Right lobe of liver (tissue), 6 donors: Measurements from ENCODE around the gene PLEKHA5. TPM values are rescaled to one million over a fixed set of nuclear protein-coding genes. Genes with fewer than 3 reads are reported as not detected.
A peak's percentile ranks its signal among the peaks of the same experiment; 100 is the strongest.

ENCODE experiments used
- ATAC-seq, 4 donors: fragments of 200-7000 bp; cut with Tn5 transposase; one replicate each; pipeline ENCODE4 v1.9.1; 2020; ENCODE audit warnings: mild to moderate bottlenecking in 4 of 4, moderate library complexity in 4 of 4
- DNase-seq, 3 donors: peaks; one replicate each; pipeline ENCODE4 v3.0.0-alpha.2; 2020
- H3K27ac ChIP-seq, 3 donors: fragments of 200-600 bp; one replicate each; pipeline ENCODE4 v1.8.0; 2022
- H3K27me3 ChIP-seq, 2 donors: fragments of 200-600 bp; one replicate each; pipeline ENCODE4 v1.8.0; 2022
- H3K36me3 ChIP-seq, 4 donors: fragments of 200-600 bp; sonication (generic) in 1 of 4; one replicate each; pipeline versions ENCODE4 v1.5.1 to v1.8.0; 2017 to 2022; ENCODE audit warnings: control low read depth in 1 of 4
- H3K4me1 ChIP-seq, 4 donors: fragments of 200-600 bp; sonication (generic) in 1 of 4; one replicate each; pipeline versions ENCODE4 v1.5.1 to v1.8.0; 2017 to 2022; ENCODE audit warnings: control low read depth in 1 of 4
- H3K4me3 ChIP-seq, 3 donors: fragments of 200-600 bp; one replicate each; pipeline ENCODE4 v1.8.0; 2022
- H3K9me3 ChIP-seq, 4 donors: fragments of 200-600 bp; sonication (generic) in 1 of 4; one replicate each; pipeline versions ENCODE4 v1.5.1 to v1.8.0; 2017 to 2022; ENCODE audit warnings: control low read depth in 1 of 4
- CTCF ChIP-seq, 4 donors: fragments of 200-600 bp in 3 of 4; fragments of 450-650 bp in 1 of 4; IDR thresholded peaks; one replicate each; pipeline versions ENCODE4 v1.5.1 to v1.8.0; 2016 to 2022; ENCODE audit warnings: antibody characterized with exemption in 4 of 4, mild to moderate bottlenecking in 2 of 4
- POLR2A ChIP-seq: fragments of 450-650 bp; IDR thresholded peaks from one replicate; pipeline ENCODE4 v1.6.1; 2017; ENCODE audit warnings: antibody characterized with exemption, mild to moderate bottlenecking
- WGBS: methylation state at CpG from one replicate; pipeline ENCODE4 v1.1.6; 2018; ENCODE audit warnings: low coverage, low lambda C conversion rate; ENCODE audit not compliant: insufficient coverage; ENCODE audit errors: missing lambda C conversion rate; 5-methylcytosine and 5-hydroxymethylcytosine counted together
- intact Hi-C, 2 donors: fragments of 100-400 bp; cut with DNase I; formaldehyde crosslinking; loops; one replicate each; pipeline versions ENCODE4 v1.11.2 to v1.14.1; 2022
- total RNA-seq, 6 experiments: library from RNA; depleted of rRNA in 2 of 6; stranded (reverse); fragments of >200 nt in 2 of 6; fragmentation: NEBNext Ultra II Directional in 3 of 6; extraction: Animal tissue kit (Norgen Biotek cat#: 25700) in 3 of 6; gene quantifications; one replicate each; pipeline versions ENCODE4 v1.1.0 to v1.2.4, GENCODE V29; 2016 to 2023
- donor health status: DM: no; HTN: yes; CAD: no.
- donor health status: DM: no; HTN: no; CAD: no.
- donor health status: DM: no; HTN: no; CAD: no.
- donor health status: DM: no; HTN: yes; CAD: no.
- donor health status: DM: no; HTN: yes; CAD: no.

The PLEKHA5 gene
- total RNA-seq, 6 experiments from 2014 or later, result 14.7 to 18.7 (median 15.8) TPM

GRCh38 chr12:19373586-19373985 is 244.1 kb downstream of the PLEKHA5 start:
- ATAC-seq (no peak), DNase-seq (no peak)
- WGBS, result 98% methylated on average over 4 of the region's 4 CpGs
- H3K27ac ChIP-seq, result no peak overlapping the region
- TF ChIP-seq CTCF (IDR thresholded peaks at IDR 0.05) (no peak), POLR2A (no peak)
- H3K27me3 ChIP-seq, result no peaks in the 10 kb centered on the region
- peaks cover 0 to 50% (median 9%) of the 10 kb centered on the region in 4 donors for H3K36me3 ChIP-seq
- H3K9me3 ChIP-seq, result no peaks in the 10 kb centered on the region
- H3K4me3 ChIP-seq, result no peak overlapping the region
- intact Hi-C loops, result no loop called here
- no peaks in the 10 kb centered on the region for H3K4me1 ChIP-seq

- Histone ChIP-seq H3K27ac (no peak overlapping the region), H3K4me3 (no peak overlapping the region), H3K36me3 (peaks cover 0 to 32% (median 6%) of the 10 kb centered on the region in 4 donors), H3K27me3 (no peaks in the 10 kb centered on the region), H3K4me1 (no peaks in the 10 kb centered on the region), H3K9me3 (no peaks in the 10 kb centered on the region)
- ATAC-seq (no peak), DNase-seq (no peak)
- WGBS, result 97% methylated on average over 2 of the region's 2 CpGs
- intact Hi-C loops, result no loop called here
- TF ChIP-seq POLR2A (no peak), CTCF (IDR thresholded peaks at IDR 0.05) (no peak)
Measured at GRCh38 chr12:19375888-19376287, 246.4 kb downstream of the PLEKHA5 start.

GRCh38 chr12:19376691-19377090 is 247.2 kb downstream of the PLEKHA5 start:
- Histone ChIP-seq H3K4me3 (no peak overlapping the region), H3K9me3 (no peaks in the 10 kb centered on the region), H3K4me1 (no peaks in the 10 kb centered on the region), H3K27me3 (no peaks in the 10 kb centered on the region), H3K36me3 (peaks cover 0 to 25% (median 2%) of the 10 kb centered on the region in 4 donors), H3K27ac (no peak overlapping the region)
- DNase-seq (no peak), ATAC-seq (no peak)
- intact Hi-C loops, result no loop called here
- WGBS, result 90% methylated on average over 5 of the region's 5 CpGs
- TF ChIP-seq CTCF (IDR thresholded peaks at IDR 0.05), result no peak
- TF ChIP-seq POLR2A, result no peak

GRCh38 chr12:19382111-19382526 is 252.6 kb downstream of the PLEKHA5 start:
- H3K36me3 ChIP-seq, result peaks cover 0 to 10% (median 0%) of the 10 kb centered on the region in 4 donors
- intact Hi-C loops, result no loop called here
- no peak for TF ChIP-seq POLR2A
- TF ChIP-seq CTCF (IDR thresholded peaks at IDR 0.05), result no peak
- H3K4me1 ChIP-seq, result no peaks in the 10 kb centered on the region
- no peak overlapping the region for H3K4me3 ChIP-seq
- peak in 1 of 4 donors; percentile 83 for ATAC-seq
- H3K27ac ChIP-seq, result no peak overlapping the region
- no peaks in the 10 kb centered on the region for H3K27me3 ChIP-seq
- DNase-seq, result peak in 1 of 3 donors; percentile 27
- 54% methylated on average over 4 of the region's 4 CpGs for WGBS
- H3K9me3 ChIP-seq, result no peaks in the 10 kb centered on the region

GRCh38 chr12:19382563-19382962 is 253.0 kb downstream of the PLEKHA5 start:
- WGBS, result 93% methylated on average over 8 of the region's 9 CpGs
- H3K27ac ChIP-seq, result no peak overlapping the region
- no peaks in the 10 kb centered on the region for H3K9me3 ChIP-seq
- ATAC-seq, result no peak
- intact Hi-C loops, result no loop called here
- H3K4me3 ChIP-seq, result no peak overlapping the region
- peaks cover 0 to 10% (median 0%) of the 10 kb centered on the region in 4 donors for H3K36me3 ChIP-seq
- no peaks in the 10 kb centered on the region for H3K4me1 ChIP-seq
- DNase-seq, result no peak
- H3K27me3 ChIP-seq, result no peaks in the 10 kb centered on the region
- TF ChIP-seq CTCF (IDR thresholded peaks at IDR 0.05) (no peak), POLR2A (no peak)
